LoVo (cell line): ENCODE results near the gene RNF144A.
"Not testable (repeated sequence)": the region's sequence is repeated elsewhere in the genome, so short reads cannot be mapped to it uniquely, and the experiment has no call there.

Experiments used
- DNase-seq: peaks from one replicate; pipeline ENCODE4 v3.0.0-alpha.2; 2016; ENCODE audit warnings: low spot score

The RNF144A gene

DNA sequence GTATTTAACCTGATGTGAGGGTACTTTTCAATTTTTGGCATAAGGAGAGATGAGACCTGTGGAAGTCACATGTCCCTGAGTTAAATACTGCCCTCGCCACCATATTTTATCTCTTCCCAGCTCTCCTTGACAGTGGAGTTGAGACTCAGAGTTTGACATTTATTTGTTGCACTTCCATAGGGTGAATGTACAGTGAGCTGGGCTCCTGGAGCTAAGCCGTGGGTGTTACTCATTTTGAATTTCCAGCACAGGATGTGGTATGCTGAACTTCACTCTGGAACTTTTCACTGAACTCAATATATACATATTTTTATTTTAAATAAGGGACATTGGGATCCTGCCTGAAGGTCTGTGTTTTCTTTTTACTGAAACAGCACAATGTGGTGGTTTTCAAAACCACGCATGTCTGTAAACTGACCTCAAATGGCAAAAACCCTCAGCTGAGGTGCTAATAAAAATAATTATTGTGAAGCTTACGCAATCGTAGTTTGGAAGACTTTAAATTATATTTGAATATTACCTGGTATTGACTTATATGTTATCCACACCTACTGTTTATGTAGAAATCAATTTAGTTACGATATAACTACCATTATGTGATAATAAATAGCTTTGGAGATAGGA is 12.1 kb downstream of the RNF144A start:
- no peak for DNase-seq

DNA sequence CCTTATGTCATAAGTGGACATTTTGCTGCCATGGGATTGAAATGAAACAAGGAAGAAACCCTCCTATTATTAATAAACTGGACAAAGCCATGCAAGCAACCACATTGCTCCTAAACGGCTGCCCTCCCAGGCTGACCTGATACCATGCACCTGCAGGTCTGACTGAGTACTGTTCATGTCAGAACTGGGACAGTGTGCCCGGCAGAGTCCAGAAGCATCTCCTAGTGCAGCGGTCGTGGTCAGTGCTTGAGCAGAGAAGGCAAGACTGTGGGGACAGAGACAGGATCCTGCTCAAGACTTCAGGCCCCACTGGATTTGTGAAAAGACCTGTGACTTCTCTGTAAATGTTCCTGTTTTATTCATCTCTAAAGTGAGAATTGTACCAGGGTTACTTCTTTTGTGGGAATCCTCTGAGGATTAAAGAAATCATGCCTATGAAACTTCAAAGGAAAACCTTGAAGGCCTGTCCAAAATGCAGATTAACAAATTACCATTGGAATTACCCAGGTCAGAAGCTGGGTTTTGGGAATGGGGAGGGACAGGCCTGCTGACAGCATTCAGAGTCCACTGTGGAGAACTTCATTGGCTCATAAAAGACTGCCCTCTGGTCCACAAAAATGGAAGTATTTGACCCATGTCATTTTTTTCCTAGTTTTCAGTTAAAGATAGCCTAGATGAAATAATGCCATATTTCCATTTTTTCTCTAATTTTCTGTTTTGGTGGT is 13.9 kb downstream of the RNF144A start:
- no peak for DNase-seq

DNA sequence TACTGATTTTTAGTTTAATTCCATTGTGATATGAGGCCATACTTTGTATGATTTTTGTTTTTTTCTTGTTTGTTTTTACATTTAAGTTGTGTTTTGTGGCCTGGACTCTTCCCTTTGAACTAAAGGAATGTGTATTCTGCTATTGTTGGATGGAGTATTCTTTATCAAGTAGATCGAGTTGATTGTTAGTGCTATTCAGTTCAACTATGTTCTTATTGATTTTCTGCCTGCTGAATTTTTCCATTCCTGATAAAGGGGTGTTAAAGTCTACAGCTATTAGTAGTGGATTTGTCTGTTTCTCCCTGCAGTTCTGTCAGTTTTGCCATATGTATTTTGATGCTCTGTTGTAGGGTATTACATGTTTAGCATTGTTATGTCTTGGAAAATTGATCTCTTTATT is 14.5 kb downstream of the RNF144A start:
- DNase-seq, result no peak

DNA sequence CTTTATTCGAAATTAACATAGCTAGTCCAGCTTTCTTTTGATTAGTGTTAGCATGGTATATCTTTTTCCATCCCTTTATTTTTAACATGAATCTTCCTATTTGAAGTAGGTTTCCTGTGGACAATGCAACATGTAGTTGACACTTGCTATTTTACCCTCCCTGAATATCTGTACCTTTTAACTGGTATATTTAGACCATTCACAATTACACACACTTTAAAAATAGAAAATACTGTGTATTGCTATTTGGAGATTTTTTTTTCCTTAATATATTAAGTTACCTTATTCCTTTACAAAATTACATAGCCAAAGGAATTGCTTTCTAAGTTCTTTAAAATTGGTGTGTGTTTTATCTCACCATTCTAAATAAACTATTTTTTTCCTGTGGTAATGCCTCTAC is 15.0 kb downstream of the RNF144A start:
- no peak for DNase-seq

DNA sequence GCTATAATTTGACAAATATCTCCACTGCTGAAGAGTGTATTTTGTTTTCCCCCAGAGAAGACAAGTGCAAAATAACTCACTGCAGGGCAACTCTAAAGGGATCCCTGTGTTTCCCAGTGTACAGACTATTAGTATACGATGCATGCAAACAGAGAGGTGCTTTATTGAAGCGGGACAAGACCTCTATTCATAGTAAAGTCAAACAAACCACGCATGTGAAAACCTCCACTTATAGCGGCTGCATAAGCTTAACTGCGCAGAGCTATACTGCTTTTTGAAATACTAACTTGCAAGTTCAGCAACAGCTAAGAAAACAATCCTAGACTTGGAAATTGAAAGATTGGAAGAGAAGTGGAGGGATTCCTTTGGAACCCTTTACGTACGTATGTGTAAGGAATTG is 15.6 kb downstream of the RNF144A start:
- no peak for DNase-seq

DNA sequence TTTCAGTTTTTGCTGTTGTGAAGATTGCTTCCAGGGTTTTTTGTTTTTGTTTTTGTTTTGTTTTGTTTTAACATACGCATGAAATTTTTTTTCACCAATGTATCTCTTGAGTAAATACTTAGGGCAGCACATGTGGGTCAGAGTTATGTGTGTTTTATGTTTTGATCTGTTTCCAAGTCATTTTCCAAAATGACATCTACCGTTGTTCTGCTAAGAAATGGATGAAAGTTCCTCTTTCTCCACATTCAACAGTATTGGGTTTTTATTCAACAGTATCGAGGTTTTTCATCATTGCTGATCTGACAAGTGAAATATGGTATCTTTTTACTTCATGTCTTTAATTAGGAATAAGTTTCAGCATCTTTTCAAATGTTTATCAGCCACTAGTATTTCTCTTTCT is 16.7 kb downstream of the RNF144A start:
- no peak for DNase-seq

DNA sequence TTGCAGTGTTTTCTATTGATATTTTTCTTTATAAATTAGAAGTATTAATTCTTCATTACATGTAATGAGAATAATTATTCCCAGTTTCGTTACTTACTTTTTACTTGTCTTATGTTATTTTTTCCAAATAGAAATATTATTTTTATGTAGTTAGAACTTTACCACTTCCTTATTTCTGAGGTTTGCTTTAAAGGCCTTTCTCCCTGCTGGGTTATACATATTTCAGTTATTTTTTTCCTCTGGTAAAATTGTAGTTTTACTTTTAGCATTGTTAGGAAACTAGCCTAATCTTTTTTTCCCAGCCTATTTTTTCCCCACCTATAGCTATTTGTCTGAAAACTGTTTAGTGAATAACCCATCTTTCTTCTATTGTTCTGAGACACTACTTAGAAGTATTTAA is 17.1 kb downstream of the RNF144A start:
- DNase-seq, result no peak

DNA sequence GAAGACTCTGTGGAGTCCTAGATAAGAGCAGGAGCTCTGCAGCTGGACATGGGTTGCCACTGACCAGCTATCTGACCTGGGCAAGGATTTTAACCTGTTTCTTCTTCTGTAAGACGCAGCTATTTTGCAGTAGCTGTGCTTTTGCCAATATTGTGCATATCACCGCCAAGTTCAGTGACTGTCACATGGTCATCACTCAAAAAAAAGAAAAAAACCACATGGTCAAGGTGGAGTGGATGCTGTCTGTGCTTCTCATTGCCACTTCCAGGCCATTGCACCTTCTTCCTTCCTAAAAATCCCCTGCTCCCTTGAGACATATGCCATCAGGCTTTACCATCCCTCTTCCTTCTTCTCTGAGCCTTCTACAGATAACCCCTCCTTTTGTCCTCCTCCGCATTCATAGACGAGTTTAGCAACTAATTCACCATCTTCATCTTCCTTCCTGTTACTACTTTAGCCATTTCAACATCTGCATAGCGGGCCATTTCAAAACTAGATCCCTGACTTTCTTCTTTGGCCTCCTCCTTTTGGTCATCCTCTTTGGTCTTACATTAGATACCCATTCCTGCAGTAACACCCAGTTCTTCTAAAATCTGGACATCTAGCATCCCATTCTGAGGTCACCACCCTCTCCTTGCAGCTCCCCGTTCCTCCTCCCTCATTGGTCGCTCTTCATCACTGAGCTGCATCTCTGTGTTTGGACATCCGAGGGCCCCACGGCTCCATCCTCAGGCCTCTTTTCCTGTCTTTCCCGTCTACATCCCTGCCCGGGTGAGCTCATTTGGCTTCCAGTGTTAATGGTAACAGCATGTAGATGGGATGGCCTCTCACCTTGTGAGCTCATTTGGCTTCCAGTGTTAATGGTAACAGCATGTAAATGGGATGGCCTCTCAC is 17.8 kb downstream of the RNF144A start:
- DNase-seq, result no peak

DNA sequence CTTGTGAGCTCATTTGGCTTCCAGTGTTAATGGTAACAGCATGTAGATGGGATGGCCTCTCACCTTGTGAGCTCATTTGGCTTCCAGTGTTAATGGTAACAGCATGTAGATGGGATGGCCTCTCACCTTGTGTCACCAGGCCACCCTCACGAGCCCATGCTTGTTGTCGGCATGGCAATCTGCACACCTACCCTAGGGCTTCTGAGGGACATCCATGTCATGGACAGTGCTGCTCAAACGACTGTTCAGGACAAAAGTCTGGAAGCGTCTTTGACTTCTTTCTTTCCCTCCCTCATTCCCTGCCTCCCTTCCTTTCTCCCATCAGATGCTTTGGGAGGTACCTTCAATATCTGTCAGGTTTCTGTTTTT is 18.4 kb downstream of the RNF144A start:
- not testable (repeated sequence) for DNase-seq

DNA sequence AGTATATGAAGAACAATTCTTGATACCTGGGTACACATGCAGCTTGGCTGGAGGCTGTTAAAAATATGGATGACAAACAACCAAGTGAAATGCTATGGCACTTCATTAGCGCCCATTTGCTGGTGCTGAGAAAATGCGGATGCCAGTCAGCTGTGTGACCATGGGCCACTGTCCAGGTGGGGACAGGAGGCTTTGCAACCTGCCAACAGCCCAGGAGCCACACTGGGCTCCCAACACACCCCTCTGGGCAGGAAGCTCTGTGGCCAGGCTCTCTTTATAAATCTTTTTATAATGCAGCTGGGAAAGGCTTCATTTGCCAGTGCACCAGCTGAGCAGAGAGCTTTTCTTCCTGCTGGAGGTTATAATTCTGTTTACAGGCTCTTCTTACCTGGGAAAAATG is 19.9 kb downstream of the RNF144A start:
- no peak for DNase-seq

DNA sequence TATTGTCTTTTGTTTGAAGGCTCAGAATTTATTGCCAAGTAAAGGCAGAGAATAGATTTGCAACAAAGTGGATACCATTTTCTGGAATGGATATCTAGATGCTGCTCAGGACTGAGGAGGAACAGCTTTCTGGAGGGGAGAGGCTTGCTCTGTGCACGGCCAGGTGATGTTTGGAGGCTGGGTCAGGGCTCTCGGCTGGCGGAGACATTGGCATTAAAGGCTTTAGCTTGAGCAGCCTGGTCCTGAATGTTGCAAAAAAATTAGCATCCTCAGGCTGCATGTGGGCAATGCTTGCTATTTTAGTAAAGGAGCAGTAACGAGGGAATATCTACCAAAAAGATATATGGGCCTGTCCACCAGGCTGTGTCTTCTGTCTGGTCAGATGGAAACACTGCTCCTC is 20.4 kb downstream of the RNF144A start:
- no peak for DNase-seq

DNA sequence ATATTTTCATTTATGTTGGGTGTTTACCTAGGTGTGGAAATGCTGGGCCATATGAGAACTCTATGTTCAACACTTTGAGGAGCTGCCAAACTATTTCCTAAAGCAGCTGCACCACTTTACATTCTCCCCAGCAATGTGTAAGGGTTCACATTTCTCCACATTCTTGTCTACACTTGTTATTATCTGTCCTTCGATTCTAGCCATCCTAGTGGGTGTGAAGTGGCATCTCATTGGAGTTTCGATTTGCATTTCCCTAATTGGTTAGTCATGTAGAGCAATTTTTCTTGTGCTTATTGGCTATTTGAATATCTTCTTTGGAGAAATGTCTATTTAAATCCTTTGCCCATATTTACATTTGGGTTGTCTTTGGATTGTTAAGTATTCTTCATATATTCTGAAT is 21.9 kb downstream of the RNF144A start:
- DNase-seq, result no peak

DNA sequence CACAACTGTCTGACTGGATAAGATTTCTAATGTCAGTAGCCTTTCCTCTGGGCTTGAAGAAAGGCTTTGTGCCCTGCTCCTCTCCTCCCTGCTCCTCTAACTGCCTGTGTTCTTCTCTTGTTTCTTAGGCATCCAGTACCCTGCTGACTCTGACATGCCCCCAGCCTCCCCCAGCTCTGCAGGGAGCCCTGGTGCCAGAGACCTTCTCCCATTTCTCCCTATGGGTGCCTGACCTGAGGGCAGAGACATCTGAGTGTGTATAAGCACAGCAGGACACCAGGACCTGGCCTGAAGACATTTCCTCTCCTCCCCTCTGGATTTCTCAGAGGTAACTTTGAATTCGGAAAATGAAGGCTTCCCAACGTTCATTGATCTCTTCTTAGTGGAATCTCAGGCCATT is 23.6 kb downstream of the RNF144A start:
- DNase-seq, result no peak

DNA sequence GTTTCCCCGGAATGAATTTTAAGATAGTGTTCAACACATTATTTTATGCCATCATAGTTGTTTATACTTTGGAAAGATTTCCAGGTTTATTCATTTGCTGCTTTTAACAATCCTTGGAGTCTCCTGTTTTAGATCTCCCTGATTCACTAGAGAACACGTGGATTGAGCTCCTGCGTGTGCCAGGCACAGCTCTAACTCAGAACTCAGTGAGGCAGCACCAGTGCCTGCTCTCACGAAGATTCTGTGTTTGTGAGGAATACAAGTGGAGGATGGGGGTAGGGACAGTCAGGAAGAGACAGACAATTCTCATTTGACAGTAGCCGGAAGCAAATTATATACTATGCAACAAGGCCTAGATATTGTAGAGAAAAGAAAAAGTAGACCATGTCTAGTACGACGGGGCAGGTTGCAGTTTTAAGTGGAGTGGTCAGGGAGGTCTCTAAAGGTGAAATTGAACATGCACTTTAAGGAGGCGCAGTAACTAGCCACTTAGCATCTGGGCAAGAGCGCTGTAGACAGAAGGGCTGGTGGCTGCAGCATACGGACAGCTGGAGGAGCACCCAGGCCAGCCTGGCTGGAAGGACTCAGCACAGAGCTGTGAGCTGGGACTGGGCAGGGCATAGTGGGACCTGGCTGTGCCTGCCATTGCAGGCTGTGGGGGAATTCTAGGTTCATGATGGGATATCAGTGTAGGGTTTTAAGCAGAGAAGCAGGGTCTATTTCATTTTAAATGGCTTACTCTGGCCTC is 24.3 kb downstream of the RNF144A start:
- no peak for DNase-seq

DNA sequence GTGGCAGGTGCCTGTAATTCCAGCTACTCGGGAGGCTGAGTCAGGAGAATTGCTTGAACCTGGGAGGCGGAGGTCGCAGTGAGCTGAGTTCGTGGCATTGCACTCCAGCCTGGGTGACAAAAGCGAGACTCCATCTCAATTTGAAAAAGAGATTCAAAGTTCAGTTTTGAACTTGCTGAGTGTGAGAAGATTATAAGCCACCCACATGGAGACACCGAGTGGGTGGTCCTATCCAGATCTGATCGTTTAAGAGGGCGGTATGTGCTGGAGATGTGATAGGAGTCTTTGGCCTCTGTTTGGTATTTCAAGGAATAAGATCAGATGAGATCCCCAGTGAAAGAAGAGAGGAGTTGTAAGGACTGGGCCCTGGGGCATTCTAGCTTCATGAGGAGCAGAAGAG is 25.6 kb downstream of the RNF144A start:
- DNase-seq, result no peak

DNA sequence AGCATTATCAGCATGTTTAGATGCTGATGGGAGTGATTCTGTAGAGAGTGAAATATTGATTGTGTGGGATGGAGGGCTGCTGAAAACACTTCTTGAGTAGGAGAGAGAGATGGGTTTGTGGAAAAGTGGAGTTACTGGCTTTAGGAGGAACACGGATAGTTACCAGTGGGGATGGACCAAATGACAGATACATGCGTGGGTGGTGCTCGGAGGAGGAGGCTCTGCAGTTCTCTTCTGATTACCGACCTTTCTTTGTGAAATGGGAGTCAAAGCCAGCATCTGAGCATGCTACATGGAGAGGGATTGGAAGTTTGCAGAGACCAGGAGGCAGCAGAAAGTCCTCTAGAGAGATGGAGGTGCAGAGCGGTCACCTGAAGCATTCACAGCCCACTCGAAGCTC is 26.3 kb downstream of the RNF144A start:
- DNase-seq, result no peak

DNA sequence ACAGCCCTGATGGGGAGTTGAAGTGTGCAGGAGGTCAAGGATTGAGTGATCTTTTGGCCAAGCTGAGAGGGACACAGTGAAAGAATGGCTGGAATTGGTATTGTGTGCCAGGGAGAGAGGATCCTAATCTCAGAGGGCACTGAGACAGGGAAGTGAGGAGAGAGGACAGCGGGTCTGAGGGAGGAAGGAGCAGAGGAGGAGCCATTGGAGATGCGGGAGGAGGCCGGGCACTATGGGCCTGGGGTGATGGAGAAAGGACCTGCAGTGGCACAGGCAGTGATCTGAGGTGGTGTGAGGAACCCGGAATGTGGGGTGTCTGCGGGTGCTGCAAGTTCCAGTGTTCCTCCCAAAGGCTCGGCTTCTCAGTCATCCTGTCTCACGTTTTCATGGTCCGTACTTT is 26.8 kb downstream of the RNF144A start:
- no peak for DNase-seq

DNA sequence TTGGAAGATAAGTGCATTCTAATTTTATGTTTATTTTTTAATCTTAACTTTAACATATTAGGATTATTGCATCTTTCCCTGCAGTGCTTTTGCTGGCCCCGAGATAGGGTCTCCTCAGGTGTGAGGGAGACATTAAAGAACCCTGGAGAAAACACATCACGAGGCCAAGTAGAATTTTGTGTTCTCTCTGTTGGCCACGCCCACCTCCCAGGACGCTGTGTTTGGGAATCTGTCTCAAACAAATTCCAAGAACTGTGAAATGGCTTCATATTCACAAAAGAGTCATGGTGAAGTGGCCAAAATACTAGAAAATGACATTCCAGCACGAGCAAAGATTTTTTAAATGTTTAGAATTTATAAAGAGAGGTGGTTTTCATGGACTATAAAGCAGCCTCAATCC is 27.3 kb downstream of the RNF144A start:
- no peak for DNase-seq

DNA sequence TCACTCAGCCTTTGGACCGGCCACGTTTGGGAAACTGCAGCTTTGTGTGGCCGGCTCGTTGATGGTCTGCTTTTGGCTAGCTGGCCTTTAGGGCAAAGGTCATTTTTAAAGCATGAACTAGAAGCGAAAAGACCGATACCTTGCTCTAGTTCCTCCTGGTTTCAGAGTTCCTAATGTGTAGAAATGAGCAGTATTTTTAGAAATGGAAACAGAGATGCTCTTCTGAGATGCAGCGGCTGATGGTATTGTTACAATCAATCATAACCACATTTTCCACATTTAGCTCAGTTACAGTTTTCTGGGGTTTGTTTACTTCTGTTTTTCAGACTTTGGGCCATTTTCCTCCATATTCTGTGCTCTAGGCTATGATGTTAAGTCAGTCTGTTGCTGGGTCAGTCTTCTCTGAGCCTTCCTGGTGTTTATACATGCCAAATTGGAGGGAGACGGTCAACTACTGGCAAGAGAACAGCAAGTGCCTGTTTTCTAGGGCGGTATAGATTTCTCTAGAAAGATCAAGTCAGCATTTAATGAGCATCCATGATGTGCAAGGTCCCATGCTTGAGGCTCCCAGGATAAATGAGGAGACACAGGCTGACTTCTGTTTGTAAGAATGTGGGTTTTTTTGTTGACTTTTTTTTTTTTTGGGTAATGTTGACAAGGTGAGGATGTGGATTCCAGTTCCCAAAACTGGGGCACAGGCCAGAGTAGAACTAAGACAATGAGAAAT is 28.0 kb downstream of the RNF144A start:
- no peak for DNase-seq

DNA sequence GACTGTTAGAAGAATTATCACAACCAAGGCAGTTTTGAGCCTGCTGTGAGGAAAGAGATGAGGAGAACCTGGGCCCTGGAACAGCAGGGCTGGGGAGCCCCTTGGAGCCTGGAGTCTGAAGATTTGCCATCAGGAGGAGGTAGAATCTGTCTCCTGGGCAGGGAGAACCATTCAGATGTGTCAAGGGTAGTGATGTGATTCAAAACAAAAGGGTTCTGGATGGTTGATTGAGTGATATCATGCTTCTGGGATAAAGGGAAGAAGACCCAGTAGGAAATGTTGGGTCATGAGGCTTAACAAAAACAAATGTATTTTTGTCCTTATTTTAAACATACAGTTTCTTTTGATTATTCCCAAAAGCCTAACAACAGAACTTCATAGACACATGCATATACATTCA is 28.6 kb downstream of the RNF144A start:
- no peak for DNase-seq

DNA sequence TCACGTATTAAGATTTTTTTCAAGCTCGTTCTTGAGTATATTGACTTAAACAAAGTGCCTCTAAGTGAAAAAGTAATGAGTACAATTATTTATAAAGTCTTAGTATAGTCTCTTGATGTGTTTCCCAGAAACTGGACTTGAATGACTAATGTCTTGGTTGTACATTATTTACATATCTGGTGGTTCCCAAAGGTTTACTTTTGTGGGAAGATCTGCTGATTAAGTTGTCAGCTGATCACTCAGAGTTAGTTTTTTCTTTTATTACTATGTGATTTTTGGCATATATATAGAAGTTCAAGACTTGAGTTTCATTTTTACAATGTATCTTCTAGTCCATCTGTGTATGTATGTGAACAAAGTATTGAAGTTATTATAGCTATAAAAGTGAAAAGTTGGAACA is 29.5 kb downstream of the RNF144A start:
- DNase-seq, result peak; percentile 25
